Trophoblast cell (in vitro differentiated cells and primary cell): ENCODE measurements around the gene ZNF444.

Experiments used
- DNase-seq, 2 donors: peaks; one replicate each; pipeline ENCODE4 v3.0.0-alpha.2; 2016
- H2AFZ ChIP-seq: 2 replicates; pipeline ENCODE4 v1.6.1; 2013; ENCODE audit warnings: low read length, moderate library complexity, mild to moderate bottlenecking; ENCODE audit not compliant: insufficient read depth, poor library complexity
- H2AK5ac ChIP-seq: 2 replicates; pipeline ENCODE4 v1.6.1; 2013; ENCODE audit warnings: mild to moderate bottlenecking, low read length
- H2BK120ac ChIP-seq: 2 replicates; pipeline ENCODE4 v1.6.1; 2013; ENCODE audit warnings: low read length, mild to moderate bottlenecking, moderate library complexity; ENCODE audit not compliant: insufficient read depth, poor library complexity
- H2BK12ac ChIP-seq: 2 replicates; pipeline ENCODE4 v1.6.1; 2013; ENCODE audit warnings: mild to moderate bottlenecking, low read length, moderate library complexity
- H2BK5ac ChIP-seq: 2 replicates; pipeline ENCODE4 v1.6.1; 2013; ENCODE audit warnings: low read length, low read depth, moderate library complexity, mild to moderate bottlenecking; ENCODE audit not compliant: poor library complexity
- H3K14ac ChIP-seq: 2 replicates; pipeline ENCODE4 v1.6.1; 2013; ENCODE audit warnings: mild to moderate bottlenecking, low read length
- H3K18ac ChIP-seq: 2 replicates; pipeline ENCODE4 v1.6.1; 2013; ENCODE audit warnings: mild to moderate bottlenecking, low read length
- H3K23ac ChIP-seq: 2 replicates; pipeline ENCODE4 v1.6.1; 2013; ENCODE audit warnings: low read length
- H3K27ac ChIP-seq: 2 replicates; pipeline ENCODE4 v1.5.1; 2013; ENCODE audit warnings: low read depth, mild to moderate bottlenecking, inconsistent platforms, low read length, moderate library complexity
- H3K27me3 ChIP-seq: 2 replicates; pipeline ENCODE4 v1.6.1; 2013; ENCODE audit warnings: inconsistent platforms, mild to moderate bottlenecking, low read length, moderate library complexity; ENCODE audit not compliant: insufficient read depth
- H3K36me3 ChIP-seq, 2 experiments: 1 replicate in 1 of 2; 2 replicates in 1 of 2; pipeline ENCODE4 v1.6.1; 2013; ENCODE audit warnings: low read length in 2 of 2, mild to moderate bottlenecking in 2 of 2, moderate library complexity in 1 of 2; ENCODE audit not compliant: insufficient read depth in 2 of 2, control insufficient read depth in 1 of 2
- H3K4ac ChIP-seq: 2 replicates; pipeline ENCODE4 v1.6.1; 2013; ENCODE audit warnings: low read depth, mild to moderate bottlenecking, low read length, moderate library complexity
- H3K4me1 ChIP-seq, 2 experiments: 1 replicate in 1 of 2; 2 replicates in 1 of 2; pipeline ENCODE4 v1.6.1; 2013; ENCODE audit warnings: low read length in 2 of 2, mild to moderate bottlenecking in 2 of 2, moderate library complexity in 1 of 2; ENCODE audit not compliant: insufficient read depth in 2 of 2, control insufficient read depth in 1 of 2
- H3K4me2 ChIP-seq: 2 replicates; pipeline ENCODE4 v1.6.1; 2013; ENCODE audit warnings: inconsistent platforms, mild to moderate bottlenecking, low read length, moderate library complexity
- H3K4me3 ChIP-seq: 2 replicates; pipeline ENCODE4 v1.5.1; 2013; ENCODE audit warnings: mild to moderate bottlenecking, low read depth, low read length, inconsistent platforms
- H3K79me1 ChIP-seq: one replicate; pipeline ENCODE4 v1.6.1; 2013; ENCODE audit warnings: low read length
- H3K79me2 ChIP-seq: 2 replicates; pipeline ENCODE4 v1.6.1; 2013; ENCODE audit warnings: low read length, mild to moderate bottlenecking; ENCODE audit not compliant: control insufficient read depth, insufficient read depth, poor library complexity
- H3K9ac ChIP-seq: 2 replicates; pipeline ENCODE4 v1.6.1; 2013; ENCODE audit warnings: mild to moderate bottlenecking, low read length
- H3K9me3 ChIP-seq: 2 replicates; pipeline ENCODE4 v1.6.1; 2013; ENCODE audit warnings: low read depth, mild to moderate bottlenecking, control low read depth, inconsistent platforms, low read length; ENCODE audit not compliant: insufficient read depth
- H4K12ac ChIP-seq: 2 replicates; pipeline ENCODE4 v1.6.1; 2013; ENCODE audit warnings: low read depth, mild to moderate bottlenecking, low read length, moderate library complexity
- H4K8ac ChIP-seq: 2 replicates; pipeline ENCODE4 v1.6.1; 2013; ENCODE audit warnings: low read depth, mild to moderate bottlenecking, low read length, moderate library complexity
- H4K91ac ChIP-seq: one replicate; pipeline ENCODE4 v1.6.1; 2013; ENCODE audit warnings: low read depth, mild to moderate bottlenecking, low read length, moderate library complexity
- WGBS: extraction: QIAGEN DNeasy Blood & Tissue Kit; methylation state at CpG from one replicate; pipeline ENCODE4 v1.1.7; 2013; ENCODE audit warnings: missing lambda C conversion rate; ENCODE audit not compliant: insufficient read length, insufficient coverage; ENCODE audit errors: extremely low coverage; 5-methylcytosine and 5-hydroxymethylcytosine counted together

ZNF444 gene

GRCh38 chr19:56161534-56161933 lies 20.4 kb downstream of the ZNF444 start:
- Histone ChIP-seq H3K9ac (no peak overlapping the region), H3K9me3 (peaks cover 2% of the 10 kb centered on the region), H4K91ac (no peak overlapping the region), H3K4me3 (no peak overlapping the region), H3K79me2 (no peaks in the 10 kb centered on the region), H3K27ac (no peak overlapping the region), H2AK5ac (no peak overlapping the region), H2BK12ac (no peak overlapping the region), H3K14ac (no peak overlapping the region), H3K23ac (no peak overlapping the region), H3K18ac (no peak overlapping the region), H3K4me2 (no peak overlapping the region), H2BK5ac (no peak overlapping the region), H3K79me1 (no peaks in the 10 kb centered on the region), H3K4me1 (peaks cover 0 to 2% of the 10 kb centered on the region in 2 experiments), H3K27me3 (no peaks in the 10 kb centered on the region), H3K36me3 (peaks cover 40 to 45% of the 10 kb centered on the region in 2 experiments), H2BK120ac (no peak overlapping the region), H4K8ac (no peak overlapping the region), H4K12ac (no peak overlapping the region), H2AFZ (no peak overlapping the region), H3K4ac (no peak overlapping the region)
- DNase-seq: no peak
- WGBS: no CpG with 5 or more reads among the region's 11 CpGs

- H2AK5ac ChIP-seq: no peak overlapping the region
- no peaks in the 10 kb centered on the region for H3K27me3 ChIP-seq
- H3K9ac ChIP-seq: no peak overlapping the region
- no peak overlapping the region for H2BK12ac ChIP-seq
- H3K4me2 ChIP-seq: no peak overlapping the region
- no peak overlapping the region for H3K23ac ChIP-seq
- peaks cover 35 to 38% of the 10 kb centered on the region in 2 experiments for H3K36me3 ChIP-seq
- no peaks in the 10 kb centered on the region for H3K79me1 ChIP-seq
- no peak overlapping the region for H2AFZ ChIP-seq
- H3K27ac ChIP-seq: no peak overlapping the region
- no peak overlapping the region for H2BK120ac ChIP-seq
- no peaks in the 10 kb centered on the region for H3K4me1 ChIP-seq
- no peak for DNase-seq
- H3K18ac ChIP-seq: no peak overlapping the region
- H4K91ac ChIP-seq: no peak overlapping the region
- H3K4me3 ChIP-seq: no peak overlapping the region
- no peak overlapping the region for H4K8ac ChIP-seq
- H2BK5ac ChIP-seq: no peak overlapping the region
- no peak overlapping the region for H3K14ac ChIP-seq
- no peaks in the 10 kb centered on the region for H3K79me2 ChIP-seq
- H3K4ac ChIP-seq: no peak overlapping the region
- H4K12ac ChIP-seq: no peak overlapping the region
- WGBS: no CpG with 5 or more reads among the region's 9 CpGs
- peaks cover 2% of the 10 kb centered on the region for H3K9me3 ChIP-seq
These were observed 21.2 kb downstream of the ZNF444 start for GRCh38 chr19:56162258-56162657.

GRCh38 chr19:56163097-56163496 lies 22.0 kb downstream of the ZNF444 start:
- H3K14ac ChIP-seq: no peak overlapping the region
- H2AFZ ChIP-seq: no peak overlapping the region
- H3K9me3 ChIP-seq: peaks cover 2% of the 10 kb centered on the region
- no peak overlapping the region for H4K8ac ChIP-seq
- H3K79me2 ChIP-seq: no peaks in the 10 kb centered on the region
- H3K23ac ChIP-seq: no peak overlapping the region
- H3K18ac ChIP-seq: no peak overlapping the region
- no peak overlapping the region for H3K4me2 ChIP-seq
- H4K91ac ChIP-seq: no peak overlapping the region
- no peak overlapping the region for H3K27ac ChIP-seq
- H2BK120ac ChIP-seq: no peak overlapping the region
- H3K27me3 ChIP-seq: no peaks in the 10 kb centered on the region
- H2AK5ac ChIP-seq: no peak overlapping the region
- no peak overlapping the region for H3K9ac ChIP-seq
- no peak overlapping the region for H4K12ac ChIP-seq
- H2BK5ac ChIP-seq: no peak overlapping the region
- peaks cover 33 to 34% of the 10 kb centered on the region in 2 experiments for H3K36me3 ChIP-seq
- H3K4ac ChIP-seq: no peak overlapping the region
- H3K79me1 ChIP-seq: no peaks in the 10 kb centered on the region
- WGBS: no CpG with 5 or more reads among the region's 13 CpGs
- no peak for DNase-seq
- no peak overlapping the region for H2BK12ac ChIP-seq
- no peaks in the 10 kb centered on the region for H3K4me1 ChIP-seq
- no peak overlapping the region for H3K4me3 ChIP-seq

GRCh38 chr19:56167064-56167578 lies 26.0 kb downstream of the ZNF444 start:
- Histone ChIP-seq H3K9ac (no peak overlapping the region), H3K36me3 (no peaks in the 10 kb centered on the region), H3K4ac (no peak overlapping the region), H2BK120ac (no peak overlapping the region), H4K91ac (no peak overlapping the region), H2AFZ (no peak overlapping the region), H3K79me2 (no peaks in the 10 kb centered on the region), H2AK5ac (no peak overlapping the region), H4K12ac (no peak overlapping the region), H2BK5ac (no peak overlapping the region), H3K14ac (no peak overlapping the region), H3K4me1 (no peaks in the 10 kb centered on the region), H3K27me3 (no peaks in the 10 kb centered on the region), H3K9me3 (no peaks in the 10 kb centered on the region), H3K4me3 (no peak overlapping the region), H3K27ac (no peak overlapping the region), H3K79me1 (no peaks in the 10 kb centered on the region), H3K4me2 (no peak overlapping the region), H3K18ac (no peak overlapping the region), H2BK12ac (no peak overlapping the region), H4K8ac (no peak overlapping the region), H3K23ac (no peak overlapping the region)
- DNase-seq: peak in 1 of 2 donors; percentile 11
- WGBS: no CpG with 5 or more reads among the region's 7 CpGs
